SK-N-SH treated with all-trans-retinoic acid at 6 μM for 48 hours (cell line): Measurements from ENCODE around the gene SLC1A4.

Experiments used
- ATAC-seq: fragments of 200-7000 bp; cut with Tn5 transposase; 3 replicates; pipeline ENCODE4 v1.9.1; 2020; ENCODE audit warnings: mild to moderate bottlenecking, moderate library complexity
- ARNTL ChIP-seq: fragments of 450-650 bp; formaldehyde crosslinking; IDR thresholded peaks from 2 replicates; pipeline ENCODE4 v1.5.0; 2020; ENCODE audit warnings: low read depth, mild to moderate bottlenecking, moderate library complexity, borderline replicate concordance
- BACH2 ChIP-seq: fragments of 250-450 bp; sonication (Bioruptor Pico); IDR thresholded peaks from 2 replicates; pipeline ENCODE4 v1.9.0; 2021; ENCODE audit warnings: mild to moderate bottlenecking, borderline replicate concordance
- CREB5 ChIP-seq: fragments of 250-450 bp; sonication (Bioruptor Pico); IDR thresholded peaks from 2 replicates; pipeline ENCODE4 v1.5.1; 2020; ENCODE audit warnings: low read depth, mild to moderate bottlenecking, moderate library complexity
- CSDC2 ChIP-seq: fragments of 250-450 bp; sonication (Bioruptor Pico); IDR thresholded peaks from 2 replicates; pipeline ENCODE4 v1.5.0; 2020; ENCODE audit warnings: mild to moderate bottlenecking, moderate library complexity
- CSRNP3 ChIP-seq: fragments of 250-450 bp; sonication (Bioruptor Pico); IDR thresholded peaks from 2 replicates; pipeline ENCODE4 v1.5.1; 2021; ENCODE audit warnings: mild to moderate bottlenecking, moderate library complexity
- ESRRG ChIP-seq: fragments of 250-450 bp; sonication (Bioruptor Pico); IDR thresholded peaks from 2 replicates; pipeline ENCODE4 v1.6.1; 2021; ENCODE audit warnings: mild to moderate bottlenecking
- ISL1 ChIP-seq: fragments of 250-450 bp; sonication (Bioruptor Pico); IDR thresholded peaks from 2 replicates; pipeline ENCODE4 v2.1.2; 2022; ENCODE audit warnings: mild to moderate bottlenecking, moderate library complexity
- OSR1 ChIP-seq: fragments of 250-450 bp; sonication (Bioruptor Pico); IDR thresholded peaks from 2 replicates; pipeline ENCODE4 v1.8.0; 2022; ENCODE audit warnings: moderate library complexity, mild to moderate bottlenecking, inconsistent platforms
- PATZ1 ChIP-seq: fragments of 250-450 bp; sonication (Bioruptor Pico); IDR thresholded peaks from 2 replicates; pipeline ENCODE4 v1.8.0; 2020; ENCODE audit warnings: mild to moderate bottlenecking, moderate library complexity, borderline replicate concordance
- POU6F1 ChIP-seq: fragments of 250-450 bp; sonication (Bioruptor Pico); IDR thresholded peaks from 2 replicates; pipeline ENCODE4 v1.8.0; 2021; ENCODE audit warnings: low read depth, mild to moderate bottlenecking, moderate library complexity, borderline replicate concordance
- PPARA ChIP-seq: fragments of 250-450 bp; sonication (Bioruptor Pico); IDR thresholded peaks from 2 replicates; pipeline ENCODE4 v1.5.0; 2020; ENCODE audit warnings: mild to moderate bottlenecking, borderline replicate concordance
- RARB ChIP-seq: fragments of 250-450 bp; sonication (Bioruptor Pico); IDR thresholded peaks from 2 replicates; pipeline ENCODE4 v1.8.0; 2021; ENCODE audit warnings: mild to moderate bottlenecking, moderate library complexity
- SNAI2 ChIP-seq: fragments of 250-450 bp; sonication (Bioruptor Pico); IDR thresholded peaks from 2 replicates; pipeline ENCODE4 v1.5.0; 2020; ENCODE audit warnings: mild to moderate bottlenecking, moderate library complexity
- TCF4 ChIP-seq: fragments of 250-450 bp; sonication (Bioruptor Pico); IDR thresholded peaks from 2 replicates; pipeline ENCODE4 v1.8.0; 2021; ENCODE audit warnings: mild to moderate bottlenecking, moderate library complexity, borderline replicate concordance
- TSHZ2 ChIP-seq: fragments of 250-450 bp; sonication (Bioruptor Pico); IDR thresholded peaks from 2 replicates; pipeline ENCODE4 v1.5.0; 2020; ENCODE audit warnings: mild to moderate bottlenecking, moderate library complexity
- ZFP3 ChIP-seq: fragments of 250-450 bp; sonication (Bioruptor Pico); IDR thresholded peaks from 2 replicates; pipeline ENCODE4 v1.5.0; 2020; ENCODE audit warnings: mild to moderate bottlenecking, moderate library complexity
- ZNF565 ChIP-seq: fragments of 450-650 bp; formaldehyde crosslinking; conservative IDR thresholded peaks from 2 replicates; pipeline ENCODE4 v1.5.0; 2020; ENCODE audit warnings: low read depth, mild to moderate bottlenecking, moderate library complexity
- ZNF70 ChIP-seq: fragments of 450-650 bp; formaldehyde crosslinking; IDR thresholded peaks from 2 replicates; pipeline ENCODE4 v1.5.0; 2020; ENCODE audit warnings: mild to moderate bottlenecking, moderate library complexity
- ZNF8 ChIP-seq: fragments of 450-650 bp; formaldehyde crosslinking; IDR thresholded peaks from 2 replicates; pipeline ENCODE4 v1.5.0; 2020; ENCODE audit warnings: mild to moderate bottlenecking, moderate library complexity

Gene SLC1A4

GRCh38 chr2:65054749-65055421 is 65.7 kb downstream of the SLC1A4 start (continued):
- TF ChIP-seq ARNTL (CRISPR knock-in tag) (no peak), PPARA (CRISPR knock-in tag) (no peak)

- peak; percentile 55 for ATAC-seq
- TF ChIP-seq ZNF565 (no peak), CREB5 (CRISPR knock-in tag) (no peak), ARNTL (CRISPR knock-in tag) (no peak), BACH2 (CRISPR knock-in tag) (no peak), RARB (CRISPR knock-in tag) (no peak), ZNF8 (CRISPR knock-in tag) (no peak), SNAI2 (CRISPR knock-in tag) (no peak), PATZ1 (CRISPR knock-in tag) (no peak), TCF4 (CRISPR knock-in tag) (no peak), PPARA (CRISPR knock-in tag) (no peak), ZFP3 (no peak), ZNF70 (no peak), CSDC2 (no peak), ESRRG (CRISPR knock-in tag) (no peak)
These were observed 66.4 kb downstream of the SLC1A4 start for GRCh38 chr2:65055422-65056214.

- ATAC-seq: peak; percentile 99
- TF ChIP-seq PPARA (CRISPR knock-in tag) (no peak), ZFP3 (no peak), OSR1 (no peak), ZNF70 (no peak), PATZ1 (CRISPR knock-in tag) (no peak), ARNTL (CRISPR knock-in tag) (no peak), TSHZ2 (CRISPR knock-in tag) (no peak), SNAI2 (CRISPR knock-in tag) (no peak), CSRNP3 (CRISPR knock-in tag) (no peak), POU6F1 (CRISPR knock-in tag) (no peak), ISL1 (CRISPR knock-in tag) (no peak)
These were observed 67.2 kb downstream of the SLC1A4 start, which contains the start of gene CEP68 for GRCh38 chr2:65056215-65057053. TSS of gene CEP68 (plus strand) at chr2:65056416. CDS start at chr2:65069445, 13,029 bp downstream.
